Measurements from ENCODE around the gene HELT.
A peak's percentile ranks its signal among the peaks of the same experiment; 100 is the strongest.
"Not testable (repeated sequence)": the region's sequence is repeated elsewhere in the genome, so short reads cannot be mapped to it uniquely, and the experiment has no call there.

The HELT gene

DNA sequence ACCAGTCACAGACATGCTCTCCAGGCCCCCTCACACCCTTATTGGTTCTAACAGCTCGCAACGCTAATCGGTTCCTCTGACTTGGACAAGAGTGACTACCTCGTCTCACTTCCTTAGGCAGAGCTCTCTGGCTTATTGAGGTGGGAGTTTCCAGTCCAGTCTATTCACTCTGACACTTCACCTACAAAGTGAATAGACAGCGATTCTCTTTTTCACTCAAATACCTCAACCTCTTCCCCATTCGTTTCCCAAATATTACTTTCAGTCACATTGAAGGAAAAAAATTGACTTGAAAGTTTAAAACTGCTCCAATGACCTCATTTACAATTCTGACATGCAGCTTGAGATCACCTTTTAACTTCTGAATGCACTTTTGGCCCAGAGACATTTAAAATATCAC lies 17.7 kb downstream of the HELT start:
- no peak for DNase-seq (ENCODE audit: low read depth)

DNA sequence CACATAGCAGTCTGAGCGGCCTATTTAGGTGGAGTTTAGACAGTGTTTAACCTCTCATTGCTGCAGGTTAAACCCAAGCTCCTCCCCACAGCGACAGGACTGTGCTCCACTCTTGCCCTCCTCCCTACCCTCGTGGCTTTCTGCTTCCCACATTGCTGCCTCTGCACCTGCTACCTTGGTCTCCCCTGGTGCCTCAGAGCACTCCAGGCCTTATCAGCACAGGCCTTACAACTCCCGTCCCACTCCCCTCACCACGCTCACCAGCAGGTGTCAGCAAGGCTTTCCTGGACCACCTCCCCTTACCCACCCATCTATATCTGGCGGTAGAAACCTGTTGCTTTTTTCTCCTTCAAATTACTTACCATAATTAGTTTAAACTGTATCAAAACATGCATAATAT lies 18.6 kb downstream of the HELT start:
- no peak for DNase-seq (ENCODE audit: low read depth)

GRCh38 chr4:185039508-185040273 lies 21.4 kb downstream of the HELT start:
- peak; percentile 15 for DNase-seq (ENCODE audit: low read depth)

- no peak for DNase-seq (ENCODE audit: low read depth)
These were observed 22.2 kb downstream of the HELT start for GRCh38 chr4:185040523-185040922.

DNA sequence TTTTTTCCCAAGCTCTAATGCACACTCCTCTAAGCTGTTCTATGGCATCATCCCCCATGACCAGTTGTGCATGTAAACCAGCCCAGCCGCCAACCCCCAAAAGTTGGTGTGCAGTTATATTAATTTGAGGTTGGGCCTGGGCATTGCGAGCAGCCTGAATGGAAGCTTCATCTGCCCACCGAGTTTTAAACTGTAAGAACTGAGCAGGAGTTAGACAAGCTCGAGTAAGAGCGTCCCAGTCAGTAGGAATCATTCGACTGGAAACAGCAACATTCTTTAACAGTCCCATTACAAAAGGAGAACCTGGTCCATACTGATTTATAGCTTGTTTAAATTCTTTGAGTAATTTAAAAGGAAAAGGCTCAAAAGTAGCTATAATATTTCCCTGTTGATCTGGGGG lies 32.0 kb downstream of the HELT start:
- DNase-seq (ENCODE audit: low read depth) = not testable (repeated sequence)

- DNase-seq (ENCODE audit: low read depth) = not testable (repeated sequence)
These were observed 33.0 kb downstream of the HELT start for GRCh38 chr4:185051283-185051682.

DNA sequence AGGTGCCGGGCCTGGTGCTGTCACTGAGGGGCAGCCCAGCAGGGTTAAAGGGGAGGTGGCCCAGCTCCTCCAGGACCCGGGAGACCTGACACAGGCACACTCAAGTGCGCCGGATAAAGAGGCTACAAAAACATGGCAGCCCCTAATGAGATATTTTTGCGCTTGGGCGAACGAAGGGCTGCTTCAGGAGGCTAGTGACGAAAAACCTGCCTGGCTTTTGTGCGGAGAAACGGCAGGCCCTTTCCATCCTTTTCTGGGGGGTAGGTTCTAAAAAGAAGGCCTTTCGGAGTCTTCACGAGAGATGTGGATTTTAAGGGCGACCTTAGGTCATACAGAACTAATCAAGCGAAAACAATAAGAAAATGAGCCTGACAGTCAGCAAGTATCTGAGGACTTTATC lies 35.5 kb downstream of the HELT start:
- DNase-seq (ENCODE audit: low read depth) = no peak

- no peak for DNase-seq (ENCODE audit: low read depth)
These were observed 36.0 kb downstream of the HELT start for GRCh38 chr4:185054272-185054671.

DNA sequence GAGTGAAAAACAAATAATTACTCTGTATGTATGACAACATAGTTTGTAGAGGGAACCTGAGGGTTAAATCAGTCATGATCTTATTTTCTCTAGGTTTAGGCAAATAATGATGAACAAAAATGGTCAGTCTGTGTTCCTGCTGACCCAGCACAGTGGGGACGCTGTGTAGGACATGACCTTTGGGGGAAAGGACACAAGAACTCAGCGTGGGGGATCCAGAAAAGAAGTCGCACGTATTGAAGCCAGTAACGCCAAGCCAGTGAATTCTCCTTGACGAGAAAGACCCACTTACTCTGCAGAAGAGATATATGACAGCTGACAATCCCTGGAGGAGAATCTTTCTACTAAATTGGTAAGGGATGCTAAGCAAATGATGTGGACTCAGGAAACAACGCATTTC lies 36.6 kb downstream of the HELT start:
- no peak for DNase-seq (ENCODE audit: low read depth)

GRCh38 chr4:185061610-185062009 lies 43.3 kb downstream of the HELT start:
- no peak for DNase-seq (ENCODE audit: low read depth)

GRCh38 chr4:185062606-185063005 lies 44.3 kb downstream of the HELT start:
- DNase-seq (ENCODE audit: low read depth) = no peak

DNA sequence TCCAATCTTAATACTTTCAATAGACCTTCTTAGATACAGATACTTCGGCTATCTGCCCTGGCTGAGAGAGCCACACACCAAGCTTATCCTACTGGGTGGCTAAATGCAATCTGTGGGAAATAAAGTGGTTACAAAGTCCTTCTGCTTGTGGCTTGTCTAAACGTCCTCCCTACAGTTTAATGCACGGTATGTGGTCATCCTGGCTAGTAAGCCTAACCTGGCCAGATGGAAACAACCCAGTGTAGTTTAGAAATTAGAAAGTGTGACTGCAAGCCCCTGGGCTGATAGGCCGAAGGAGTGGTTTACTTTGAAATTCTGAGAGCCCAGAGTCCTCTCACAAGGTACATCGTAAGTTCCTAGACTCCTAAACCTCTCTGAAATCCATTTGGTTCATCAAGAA lies 47.9 kb downstream of the HELT start:
- DNase-seq (ENCODE audit: low read depth) = no peak

DNA sequence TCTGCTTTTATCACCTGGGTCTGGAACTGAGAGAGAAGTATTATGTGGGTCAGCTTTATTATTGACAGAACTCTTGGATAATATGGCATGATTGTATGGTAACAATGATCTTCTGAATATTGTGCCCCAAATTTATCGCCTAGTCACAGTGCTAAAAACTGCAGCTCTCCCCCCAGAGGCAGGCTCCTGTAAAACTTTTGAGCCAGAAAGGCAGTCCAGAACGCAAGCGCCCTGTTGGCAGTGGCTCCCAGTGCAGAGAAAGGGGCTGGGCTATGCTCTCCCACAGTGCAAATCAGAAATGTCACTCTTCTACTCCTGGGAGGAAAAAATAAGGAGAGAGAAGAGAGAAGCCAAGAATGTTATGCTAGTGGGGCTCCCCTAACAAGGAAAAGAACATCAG lies 50.5 kb downstream of the HELT start:
- no peak for DNase-seq (ENCODE audit: low read depth)
